PC-3 (cell line): ENCODE measurements around the gene HBE1. TPM values are rescaled to one million over a fixed set of nuclear protein-coding genes. Genes with fewer than 3 reads are reported as not detected.

Experiments
- ATAC-seq: fragments of 200-7000 bp; cut with Tn5 transposase; 2 replicates; pipeline ENCODE4 v1.9.1; 2020; ENCODE audit warnings: mild to moderate bottlenecking, moderate library complexity
- BruUV-seq: library from RNA; stranded (reverse); fragments of 400-500 nt; replicated peaks from 2 replicates; lab custom pipeline; 2021; lab: Mats Ljungman, UMichigan
- CTCF ChIA-PET: fragments of 300-600 bp; sonication (Branson Sonifier 250); formaldehyde crosslinking; loops from one replicate; lab custom pipeline; 2022; ENCODE audit warnings: antibody characterized with exemption; lab: Charles Lee
- POLR2A ChIA-PET: fragments of 300-600 bp; sonication (Branson Sonifier 250); formaldehyde crosslinking; loops from one replicate; lab custom pipeline; 2022; ENCODE audit warnings: antibody characterized with exemption; ENCODE audit not compliant: unreplicated experiment; lab: Charles Lee
- DNase-seq: peaks from one replicate; pipeline ENCODE4 v3.0.0-alpha.2; 2015
- H2AFZ ChIP-seq: fragments of 300-600 bp; sonication (generic); 2 replicates; pipeline ENCODE4 v1.6.0; 2016; ENCODE audit warnings: antibody characterized with exemption, low read length
- H3F3A ChIP-seq: fragments of 300-600 bp; sonication (generic); one replicate; pipeline ENCODE4 v1.6.0; 2017; ENCODE audit warnings: antibody characterized with exemption, low read length, control low read depth, mild to moderate bottlenecking; ENCODE audit not compliant: unreplicated experiment
- H3K27ac ChIP-seq: fragments of 300-600 bp; sonication (generic); 2 replicates; pipeline ENCODE4 v1.5.1; 2016; ENCODE audit warnings: mild to moderate bottlenecking, low read length
- H3K27me3 ChIP-seq: fragments of 300-600 bp; sonication (generic); 2 replicates; pipeline ENCODE4 v1.6.1; 2016; ENCODE audit warnings: low read length, mixed read lengths
- H3K36me3 ChIP-seq: fragments of 300-600 bp; sonication (generic); 2 replicates; pipeline ENCODE4 v1.6.1; 2016; ENCODE audit warnings: low read depth, mixed run types, low read length, mixed read lengths
- H3K4me1 ChIP-seq: fragments of 300-600 bp; sonication (generic); 2 replicates; pipeline ENCODE4 v1.5.1; 2016; ENCODE audit warnings: low read length; ENCODE audit not compliant: insufficient read depth
- H3K4me2 ChIP-seq: fragments of 300-600 bp; sonication (generic); 2 replicates; pipeline ENCODE4 v1.6.0; 2016; ENCODE audit warnings: low read length
- H3K4me3 ChIP-seq: fragments of 300-600 bp; sonication (generic); 2 replicates; pipeline ENCODE4 v1.5.1; 2016; ENCODE audit warnings: mild to moderate bottlenecking, low read length, mixed read lengths
- H3K79me2 ChIP-seq: fragments of 300-600 bp; sonication (generic); 2 replicates; pipeline ENCODE4 v1.6.1; 2017; ENCODE audit warnings: low read length, mixed read lengths
- H3K9ac ChIP-seq: fragments of 300-600 bp; sonication (generic); 2 replicates; pipeline ENCODE4 v1.6.0; 2016; ENCODE audit warnings: mild to moderate bottlenecking, low read length
- H3K9me2 ChIP-seq: fragments of 300-600 bp; sonication (generic); replicated peaks from 2 replicates; pipeline ENCODE4 v1.6.1; 2016; ENCODE audit warnings: mixed run types, low read length, mixed read lengths
- H3K9me3 ChIP-seq: fragments of 300-600 bp; sonication (generic); 2 replicates; pipeline ENCODE4 v1.6.1; 2016; ENCODE audit warnings: low read length, mixed read lengths
- H4K20me1 ChIP-seq: fragments of 300-600 bp; sonication (generic); 2 replicates; pipeline ENCODE4 v1.6.1; 2016; ENCODE audit warnings: low read length, mixed read lengths
- EZH2 ChIP-seq: fragments of 300-600 bp; sonication (generic); IDR thresholded peaks from one replicate; pipeline ENCODE4 v1.6.1; 2017; ENCODE audit warnings: antibody characterized with exemption, mild to moderate bottlenecking, low read length; ENCODE audit not compliant: unreplicated experiment
- EZH2phosphoT487 ChIP-seq: fragments of 300-600 bp; sonication (generic); IDR thresholded peaks from 2 replicates; pipeline ENCODE4 v1.6.1; 2018; ENCODE audit warnings: mild to moderate bottlenecking, antibody characterized with exemption, low read length, borderline replicate concordance
- intact Hi-C: fragments of 100-400 bp; cut with micrococcal nuclease; formaldehyde crosslinking; loops from 2 replicates; pipeline ENCODE4 v1.9.0; 2023
- total RNA-seq: library from RNA; depleted of rRNA; stranded (reverse); fragments of >200 nt; gene quantifications from 2 replicates; pipeline ENCODE4 v1.2.3, GENCODE V29; 2014
- TF ChIP-seq, protein P1 (sequence below): fragments of 300-600 bp; sonication (generic); conservative IDR thresholded peaks from 2 replicates; pipeline ENCODE4 v1.5.1; 2017; ENCODE audit warnings: antibody characterized with exemption, low read depth, mild to moderate bottlenecking, low read length

The HBE1 gene
- total RNA-seq, 1 experiment from 2014 or later, result 0.62 TPM

GRCh38 chr11:5228124-5228523, 41.6 kb downstream of the HBE1 start:
- BruUV-seq, result no TSS peak

DNA sequence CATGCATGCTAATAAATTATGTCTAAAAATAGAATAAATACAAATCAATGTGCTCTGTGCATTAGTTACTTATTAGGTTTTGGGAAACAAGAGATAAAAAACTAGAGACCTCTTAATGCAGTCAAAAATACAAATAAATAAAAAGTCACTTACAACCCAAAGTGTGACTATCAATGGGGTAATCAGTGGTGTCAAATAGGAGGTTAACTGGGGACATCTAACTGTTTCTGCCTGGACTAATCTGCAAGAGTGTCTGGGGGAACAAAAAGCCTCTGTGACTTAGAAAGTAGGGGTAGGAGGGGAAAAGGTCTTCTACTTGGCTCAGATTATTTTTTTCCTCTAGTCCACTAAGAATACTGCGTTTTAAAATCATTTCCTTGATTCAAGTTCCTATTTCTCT, 42.1 kb downstream of the HBE1 start:
- Histone ChIP-seq H3K9me2 (no peaks in the 10 kb centered on the region), H3F3A (no peaks in the 10 kb centered on the region), H3K9ac (no peak overlapping the region), H3K4me2 (no peak overlapping the region), H2AFZ (no peak overlapping the region), H3K79me2 (no peaks in the 10 kb centered on the region), H3K27me3 (no peaks in the 10 kb centered on the region), H3K4me1 (no peaks in the 10 kb centered on the region), H3K27ac (no peak overlapping the region), H3K36me3 (no peaks in the 10 kb centered on the region), H3K4me3 (no peak overlapping the region), H4K20me1 (no peaks in the 10 kb centered on the region), H3K9me3 (no peaks in the 10 kb centered on the region)
- BruUV-seq, result no TSS peak
- POLR2A ChIA-PET, result no interaction called here
- CTCF ChIA-PET, result no interaction called here
- no peak for DNase-seq
- intact Hi-C loops, result no loop called here
- TF ChIP-seq EZH2, result no peak
- TF ChIP-seq, protein P1, sequence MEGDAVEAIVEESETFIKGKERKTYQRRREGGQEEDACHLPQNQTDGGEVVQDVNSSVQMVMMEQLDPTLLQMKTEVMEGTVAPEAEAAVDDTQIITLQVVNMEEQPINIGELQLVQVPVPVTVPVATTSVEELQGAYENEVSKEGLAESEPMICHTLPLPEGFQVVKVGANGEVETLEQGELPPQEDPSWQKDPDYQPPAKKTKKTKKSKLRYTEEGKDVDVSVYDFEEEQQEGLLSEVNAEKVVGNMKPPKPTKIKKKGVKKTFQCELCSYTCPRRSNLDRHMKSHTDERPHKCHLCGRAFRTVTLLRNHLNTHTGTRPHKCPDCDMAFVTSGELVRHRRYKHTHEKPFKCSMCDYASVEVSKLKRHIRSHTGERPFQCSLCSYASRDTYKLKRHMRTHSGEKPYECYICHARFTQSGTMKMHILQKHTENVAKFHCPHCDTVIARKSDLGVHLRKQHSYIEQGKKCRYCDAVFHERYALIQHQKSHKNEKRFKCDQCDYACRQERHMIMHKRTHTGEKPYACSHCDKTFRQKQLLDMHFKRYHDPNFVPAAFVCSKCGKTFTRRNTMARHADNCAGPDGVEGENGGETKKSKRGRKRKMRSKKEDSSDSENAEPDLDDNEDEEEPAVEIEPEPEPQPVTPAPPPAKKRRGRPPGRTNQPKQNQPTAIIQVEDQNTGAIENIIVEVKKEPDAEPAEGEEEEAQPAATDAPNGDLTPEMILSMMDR, result no peak
- no peak for TF ChIP-seq EZH2phosphoT487
- no peak for ATAC-seq

More at GRCh38 chr11:5228124-5228523, 41.6 kb downstream of the HBE1 start:
- no peaks in the 10 kb centered on the region for H3K4me1 ChIP-seq
- no peaks in the 10 kb centered on the region for H3K36me3 ChIP-seq
- TF ChIP-seq EZH2, result no peak
- TF ChIP-seq EZH2phosphoT487, result no peak
- TF ChIP-seq, protein P1, result no peak
- no peak overlapping the region for H2AFZ ChIP-seq
- ChIA-PET POLR2A (no interaction called here), CTCF (no interaction called here)
- H3K9me3 ChIP-seq, result no peaks in the 10 kb centered on the region
- H3K4me3 ChIP-seq, result no peak overlapping the region
- intact Hi-C loops, result no loop called here
- H3K27ac ChIP-seq, result no peak overlapping the region
- H3F3A ChIP-seq, result no peaks in the 10 kb centered on the region
- no peaks in the 10 kb centered on the region for H3K79me2 ChIP-seq
- H3K4me2 ChIP-seq, result no peak overlapping the region
- H3K9me2 ChIP-seq, result no peaks in the 10 kb centered on the region
- no peak for ATAC-seq
- DNase-seq, result no peak
- H3K9ac ChIP-seq, result no peak overlapping the region
- H4K20me1 ChIP-seq, result no peaks in the 10 kb centered on the region
- H3K27me3 ChIP-seq, result no peaks in the 10 kb centered on the region

DNA sequence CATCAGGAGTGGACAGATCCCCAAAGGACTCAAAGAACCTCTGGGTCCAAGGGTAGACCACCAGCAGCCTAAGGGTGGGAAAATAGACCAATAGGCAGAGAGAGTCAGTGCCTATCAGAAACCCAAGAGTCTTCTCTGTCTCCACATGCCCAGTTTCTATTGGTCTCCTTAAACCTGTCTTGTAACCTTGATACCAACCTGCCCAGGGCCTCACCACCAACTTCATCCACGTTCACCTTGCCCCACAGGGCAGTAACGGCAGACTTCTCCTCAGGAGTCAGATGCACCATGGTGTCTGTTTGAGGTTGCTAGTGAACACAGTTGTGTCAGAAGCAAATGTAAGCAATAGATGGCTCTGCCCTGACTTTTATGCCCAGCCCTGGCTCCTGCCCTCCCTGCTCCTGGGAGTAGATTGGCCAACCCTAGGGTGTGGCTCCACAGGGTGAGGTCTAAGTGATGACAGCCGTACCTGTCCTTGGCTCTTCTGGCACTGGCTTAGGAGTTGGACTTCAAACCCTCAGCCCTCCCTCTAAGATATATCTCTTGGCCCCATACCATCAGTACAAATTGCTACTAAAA, 42.9 kb downstream of the HBE1 start, which contains the start of gene HBB:
HBB (minus strand) TSS at position 340 of the 579 bp plus-strand sequence; CDS start at position 290, 50 bp downstream.
- Histone ChIP-seq H2AFZ (no peak within 1 kb of the TSS), H3K9me3 (no peaks in the 10 kb centered on the region), H3K79me2 (no peaks in the 10 kb centered on the region), H3F3A (no peaks in the 10 kb centered on the region), H3K4me3 (no peak within 1 kb of the TSS), H3K36me3 (no peaks in the 10 kb centered on the region), H3K9ac (no peak within 1 kb of the TSS), H3K27me3 (no peaks in the 10 kb centered on the region), H3K9me2 (no peaks in the 10 kb centered on the region), H3K27ac (no peak within 1 kb of the TSS), H4K20me1 (no peaks in the 10 kb centered on the region), H3K4me1 (no peaks in the 10 kb centered on the region), H3K4me2 (no peak within 1 kb of the TSS)
- ATAC-seq (no peak), DNase-seq (no peak)
- TF ChIP-seq EZH2 (no peak), EZH2phosphoT487 (no peak)
- TF ChIP-seq, protein P1, result no peak
- CTCF ChIA-PET, result no interaction called here
- no TSS peak for BruUV-seq
- POLR2A ChIA-PET, result no interaction called here
- intact Hi-C loops, result no loop called here
